ENCODE measurements around the gene TFEC. TPM values are rescaled to one million over a fixed set of nuclear protein-coding genes. Genes with fewer than 3 reads are reported as not detected.

Gene TFEC
- total RNA-seq, 1 donor from 2014 or later: 41.9 TPM

DNA sequence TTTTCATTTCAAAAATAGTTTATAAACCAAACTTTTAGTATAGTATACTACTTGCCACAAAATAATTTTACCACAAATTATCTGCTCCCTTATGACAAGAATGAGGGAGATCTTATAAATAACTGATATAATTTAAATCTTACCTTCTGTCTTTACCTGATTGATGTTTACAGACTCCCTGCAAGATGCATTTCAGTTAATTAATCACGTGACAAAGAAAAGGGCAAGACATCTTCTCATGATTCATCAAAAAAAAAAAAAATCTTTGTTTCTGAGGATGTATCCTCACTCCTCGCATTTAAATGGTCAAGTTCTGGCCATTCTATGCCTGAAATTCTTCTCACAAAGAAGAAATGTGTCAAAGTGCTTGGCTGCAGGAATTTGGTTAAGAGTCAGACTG is 2.3 kb upstream of the TFEC start:
- Histone ChIP-seq H3K4me1 (no peaks in the 10 kb centered on the region), H3K4me3 (no peak overlapping the region), H3K36me3 (no peaks in the 10 kb centered on the region), H3K27ac (no peak overlapping the region), H3K9me3 (no peaks in the 10 kb centered on the region), H3K27me3 (ENCODE audit: low read depth) (no peaks in the 10 kb centered on the region)
- no peak for ATAC-seq
- intact Hi-C loops (cut with DNase I): no loop called here
- TF ChIP-seq, protein P1, sequence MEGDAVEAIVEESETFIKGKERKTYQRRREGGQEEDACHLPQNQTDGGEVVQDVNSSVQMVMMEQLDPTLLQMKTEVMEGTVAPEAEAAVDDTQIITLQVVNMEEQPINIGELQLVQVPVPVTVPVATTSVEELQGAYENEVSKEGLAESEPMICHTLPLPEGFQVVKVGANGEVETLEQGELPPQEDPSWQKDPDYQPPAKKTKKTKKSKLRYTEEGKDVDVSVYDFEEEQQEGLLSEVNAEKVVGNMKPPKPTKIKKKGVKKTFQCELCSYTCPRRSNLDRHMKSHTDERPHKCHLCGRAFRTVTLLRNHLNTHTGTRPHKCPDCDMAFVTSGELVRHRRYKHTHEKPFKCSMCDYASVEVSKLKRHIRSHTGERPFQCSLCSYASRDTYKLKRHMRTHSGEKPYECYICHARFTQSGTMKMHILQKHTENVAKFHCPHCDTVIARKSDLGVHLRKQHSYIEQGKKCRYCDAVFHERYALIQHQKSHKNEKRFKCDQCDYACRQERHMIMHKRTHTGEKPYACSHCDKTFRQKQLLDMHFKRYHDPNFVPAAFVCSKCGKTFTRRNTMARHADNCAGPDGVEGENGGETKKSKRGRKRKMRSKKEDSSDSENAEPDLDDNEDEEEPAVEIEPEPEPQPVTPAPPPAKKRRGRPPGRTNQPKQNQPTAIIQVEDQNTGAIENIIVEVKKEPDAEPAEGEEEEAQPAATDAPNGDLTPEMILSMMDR (IDR thresholded peaks at IDR 0.05): no peak
- no peak for DNase-seq

DNA sequence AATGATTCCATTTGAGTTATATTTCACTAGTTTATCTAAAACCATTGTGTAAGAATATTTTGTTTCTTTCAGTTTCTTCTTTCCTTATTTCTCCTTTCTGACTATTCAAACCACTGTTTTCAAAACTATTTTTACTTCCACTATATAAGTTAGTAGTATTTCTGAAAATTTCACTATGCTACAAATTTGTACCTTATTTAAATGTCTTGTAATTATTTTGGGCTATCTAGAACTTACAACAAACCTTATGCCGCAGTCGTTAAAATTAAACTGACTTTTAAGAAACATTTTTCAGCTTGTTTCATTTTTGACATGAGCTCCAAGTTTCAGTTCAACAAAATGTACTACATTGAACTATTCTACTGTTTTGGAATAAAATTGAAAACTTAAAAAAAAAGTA is 1.8 kb downstream of the TFEC start:
- no peak for DNase-seq
- H3K27me3 ChIP-seq (ENCODE audit: low read depth): no peaks in the 10 kb centered on the region
- intact Hi-C loops (cut with DNase I): no loop called here
- peak overlapping the region; percentile 7 for H3K27ac ChIP-seq
- H3K9me3 ChIP-seq: no peaks in the 10 kb centered on the region
- H3K4me3 ChIP-seq: peak overlapping the region; percentile 36
- H3K4me1 ChIP-seq: no peaks in the 10 kb centered on the region
- TF ChIP-seq, protein P1 (IDR thresholded peaks at IDR 0.05): no peak
- ATAC-seq: no peak
- H3K36me3 ChIP-seq: no peaks in the 10 kb centered on the region

DNA sequence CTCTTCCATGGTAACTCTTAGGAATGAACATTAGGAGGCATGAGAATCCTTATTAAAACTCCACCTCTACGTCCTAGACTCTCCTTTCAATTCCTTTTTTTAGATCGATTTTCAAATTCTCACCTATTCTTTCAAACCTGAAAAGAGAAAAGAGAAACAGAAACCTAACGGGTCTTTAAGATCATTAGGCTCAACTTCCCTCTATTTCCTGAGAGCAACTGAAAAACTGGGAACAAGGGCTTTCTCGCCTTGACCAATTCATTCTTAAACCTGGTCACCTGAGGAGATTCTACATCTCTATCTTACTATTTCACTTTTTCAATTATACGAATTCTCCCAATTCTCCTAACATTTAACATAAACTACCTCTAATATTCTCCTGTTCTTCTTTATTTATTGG is 2.8 kb downstream of the TFEC start:
- TF ChIP-seq, protein P1 (IDR thresholded peaks at IDR 0.05): no peak
- no peaks in the 10 kb centered on the region for H3K27me3 ChIP-seq (ENCODE audit: low read depth)
- H3K36me3 ChIP-seq: no peaks in the 10 kb centered on the region
- H3K27ac ChIP-seq: no peak overlapping the region
- intact Hi-C loops (cut with DNase I): no loop called here
- H3K4me1 ChIP-seq: no peaks in the 10 kb centered on the region
- H3K4me3 ChIP-seq: peak overlapping the region; percentile 36
- no peaks in the 10 kb centered on the region for H3K9me3 ChIP-seq
- DNase-seq: no peak
- ATAC-seq: no peak

DNA sequence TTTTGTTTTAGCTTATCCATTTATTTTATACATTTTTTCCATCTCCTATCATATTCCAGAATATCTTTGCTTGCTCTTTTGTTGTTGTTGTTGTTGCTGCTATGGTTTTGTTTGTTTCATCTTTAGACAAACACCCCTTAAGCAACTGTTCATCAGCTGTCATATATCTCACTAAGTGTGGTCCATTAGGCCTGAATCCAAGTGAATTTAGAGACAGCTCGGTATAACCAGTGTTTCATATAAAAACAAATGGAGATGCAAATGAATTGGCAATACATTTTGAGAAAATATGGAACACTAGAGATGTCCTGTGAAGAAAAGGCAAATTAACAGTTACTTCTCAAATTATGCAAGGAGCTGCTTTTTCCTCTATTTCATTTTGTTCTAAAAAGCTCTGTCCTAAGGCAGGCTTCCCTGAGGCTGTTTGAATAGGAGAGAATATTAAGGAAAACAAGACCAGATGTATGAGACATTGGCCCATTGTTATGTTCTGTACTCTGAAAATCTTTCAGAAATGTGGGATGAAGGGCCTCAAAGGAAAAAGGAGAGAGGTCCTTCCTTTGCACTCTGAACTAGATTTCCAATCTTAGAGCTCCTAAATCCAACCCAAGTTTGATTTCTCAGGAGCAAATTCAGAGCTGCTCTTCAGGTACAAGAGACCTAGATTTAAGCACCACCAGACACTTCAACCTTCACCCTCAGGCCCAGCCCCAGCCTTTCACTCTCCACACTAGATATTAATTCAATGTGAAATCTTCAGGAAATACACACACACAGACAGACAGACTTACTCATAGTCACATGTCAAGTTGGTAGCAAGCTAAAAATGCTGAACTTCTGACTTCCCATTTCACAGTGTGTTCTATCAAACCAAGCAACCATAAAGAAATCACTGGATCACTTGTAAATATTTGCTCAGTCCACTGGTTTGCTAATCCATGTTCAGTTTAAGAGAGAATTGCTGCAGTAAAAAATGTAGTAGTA is 5.4 kb downstream of the TFEC start:
- Histone ChIP-seq H3K4me1 (no peaks in the 10 kb centered on the region), H3K36me3 (no peaks in the 10 kb centered on the region), H3K9me3 (no peaks in the 10 kb centered on the region), H3K27me3 (ENCODE audit: low read depth) (no peaks in the 10 kb centered on the region), H3K4me3 (no peak overlapping the region), H3K27ac (no peak overlapping the region)
- DNase-seq: no peak
- TF ChIP-seq, protein P1 (IDR thresholded peaks at IDR 0.05): no peak
- intact Hi-C loops (cut with DNase I): no loop called here
- peak; percentile 66 to 73 for ATAC-seq

DNA sequence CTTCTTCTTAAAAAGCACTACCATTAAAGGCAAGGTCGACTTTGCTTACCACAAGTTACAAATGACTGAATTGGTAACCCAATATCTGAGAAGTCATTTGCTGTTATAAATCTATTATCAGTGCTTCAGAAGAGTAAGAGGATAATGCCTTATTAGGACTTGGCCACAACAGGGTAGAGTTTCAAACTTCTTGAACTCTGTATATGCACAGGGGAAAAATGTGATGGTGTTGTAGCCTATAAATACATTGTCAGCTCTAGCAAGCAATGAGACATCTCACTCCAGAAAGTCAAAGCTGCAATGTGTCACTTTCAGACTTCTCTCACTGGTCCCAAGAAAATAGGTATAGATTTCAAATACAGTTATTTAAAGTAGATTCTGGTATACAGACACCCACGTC is 9.3 kb downstream of the TFEC start:
- H3K27me3 ChIP-seq (ENCODE audit: low read depth): no peaks in the 10 kb centered on the region
- intact Hi-C loops (cut with DNase I): no loop called here
- no peaks in the 10 kb centered on the region for H3K9me3 ChIP-seq
- no peaks in the 10 kb centered on the region for H3K36me3 ChIP-seq
- no peak overlapping the region for H3K4me3 ChIP-seq
- TF ChIP-seq, protein P1 (IDR thresholded peaks at IDR 0.05): no peak
- DNase-seq: no peak
- no peak overlapping the region for H3K27ac ChIP-seq
- no peak for ATAC-seq
- H3K4me1 ChIP-seq: no peaks in the 10 kb centered on the region
